ENCODE measurements around the gene PALM3.
"Not testable (repeated sequence)": the region's sequence is repeated elsewhere in the genome, so short reads cannot be mapped to it uniquely, and the experiment has no call there.

The PALM3 gene

DNA sequence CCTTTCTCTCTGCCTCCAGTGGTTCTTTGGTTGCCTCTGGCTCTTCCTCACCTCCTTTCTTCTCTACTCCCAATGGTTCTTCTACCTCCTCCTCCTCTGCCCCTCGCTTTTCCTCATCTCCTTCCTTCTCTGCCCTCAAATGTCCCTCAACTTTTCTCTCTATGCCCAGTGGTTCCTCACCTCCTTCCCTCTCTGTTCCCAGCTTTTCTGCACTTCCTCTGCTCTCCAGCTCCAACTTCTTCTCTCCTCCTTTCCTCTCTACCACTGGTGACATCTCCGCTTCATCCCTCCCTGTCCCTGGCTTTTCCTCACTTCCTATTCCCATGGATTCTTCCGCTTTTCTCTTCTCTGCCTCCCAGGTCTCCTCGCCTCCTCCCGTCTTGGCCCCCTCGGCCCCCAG is 7.8 kb downstream of the PALM3 start:
- no peak for DNase-seq (ENCODE audit: low read depth)
- TF ChIP-seq CTCF (IDR thresholded peaks at IDR 0.05; ENCODE audit: low read depth, low read length, missing control alignments) = no peak
- no peak overlapping the region for H3K4me3 ChIP-seq (ENCODE audit: low read depth, low read length)

GRCh38 chr19:14053500-14053899 is 8.4 kb downstream of the PALM3 start:
- H3K4me3 ChIP-seq (ENCODE audit: low read depth, low read length) = no peak overlapping the region
- TF ChIP-seq CTCF (IDR thresholded peaks at IDR 0.05; ENCODE audit: low read depth, low read length, missing control alignments) = no peak
- no peak for DNase-seq (ENCODE audit: low read depth)

GRCh38 chr19:14053032-14053431 is 8.8 kb downstream of the PALM3 start:
- no peak for TF ChIP-seq CTCF (IDR thresholded peaks at IDR 0.05; ENCODE audit: low read depth, low read length, missing control alignments)
- H3K4me3 ChIP-seq (ENCODE audit: low read depth, low read length) = no peak overlapping the region
- DNase-seq (ENCODE audit: low read depth) = no peak

- no peak overlapping the region for H3K4me3 ChIP-seq (ENCODE audit: low read depth, low read length)
- DNase-seq (ENCODE audit: low read depth) = no peak
- TF ChIP-seq CTCF (IDR thresholded peaks at IDR 0.05; ENCODE audit: low read depth, low read length, missing control alignments) = no peak
Observed at GRCh38 chr19:14052470-14052869, 9.4 kb downstream of the PALM3 start.

GRCh38 chr19:14051980-14052379 is 9.9 kb downstream of the PALM3 start:
- DNase-seq (ENCODE audit: low read depth) = no peak
- TF ChIP-seq CTCF (IDR thresholded peaks at IDR 0.05; ENCODE audit: low read depth, low read length, missing control alignments) = no peak
- H3K4me3 ChIP-seq (ENCODE audit: low read depth, low read length) = no peak overlapping the region

- DNase-seq (ENCODE audit: low read depth); H3K4me3 ChIP-seq (ENCODE audit: low read depth, low read length): not testable (repeated sequence)
Observed at GRCh38 chr19:14050961-14051360, 10.9 kb downstream of the PALM3 start.

GRCh38 chr19:14050512-14050911 is 11.4 kb downstream of the PALM3 start:
- TF ChIP-seq CTCF (IDR thresholded peaks at IDR 0.05; ENCODE audit: low read depth, low read length, missing control alignments) = no peak
- no peak for DNase-seq (ENCODE audit: low read depth)
- no peak overlapping the region for H3K4me3 ChIP-seq (ENCODE audit: low read depth, low read length)

Measured in GM12864 (cell line).